Measurements from ENCODE around the gene PDS5A.
"Not testable (repeated sequence)": the region's sequence is repeated elsewhere in the genome, so short reads cannot be mapped to it uniquely, and the experiment has no call there.

Gene PDS5A

GRCh38 chr4:39977489-39978377, at the start of gene PDS5A:
Gene PDS5A, minus strand, starts transcription at chr4:39977911. Its CDS starts 1,334 bp downstream, at chr4:39976577.
- peak; percentile 94 for DNase-seq

- not testable (repeated sequence) for DNase-seq
Observed at GRCh38 chr4:40024049-40024448, 46.3 kb upstream of the PDS5A start.

GRCh38 chr4:40021116-40021515, 43.4 kb upstream of the PDS5A start:
- not testable (repeated sequence) for DNase-seq

- no peak for DNase-seq
Observed at GRCh38 chr4:40020221-40020620, 42.5 kb upstream of the PDS5A start.

- no peak for DNase-seq
Observed at GRCh38 chr4:40016007-40016406, 38.3 kb upstream of the PDS5A start.

- DNase-seq: no peak
Observed at GRCh38 chr4:40003986-40004385, 26.3 kb upstream of the PDS5A start.

GRCh38 chr4:40000711-40001110, 23.0 kb upstream of the PDS5A start:
- no peak for DNase-seq

- no peak for DNase-seq
Observed at GRCh38 chr4:39998659-39999345, 21.1 kb upstream of the PDS5A start.

GRCh38 chr4:39996811-39997210, 19.1 kb upstream of the PDS5A start:
- DNase-seq: no peak

- DNase-seq: no peak
Observed at GRCh38 chr4:39994406-39994805, 16.7 kb upstream of the PDS5A start.

- not testable (repeated sequence) for DNase-seq
Observed at GRCh38 chr4:39989381-39989780, 11.7 kb upstream of the PDS5A start.

GRCh38 chr4:39987485-39987884, 9.8 kb upstream of the PDS5A start:
- DNase-seq: no peak

GRCh38 chr4:39978904-39979303, 1.2 kb upstream of the PDS5A start:
- DNase-seq: no peak

GRCh38 chr4:39978378-39978775, 666 bp upstream of the PDS5A start:
- DNase-seq: no peak

GRCh38 chr4:39976945-39977488, 694 bp downstream of the PDS5A start:
- DNase-seq: peak; percentile 85

GRCh38 chr4:39976141-39976944, 1.4 kb downstream of the PDS5A start:
- DNase-seq: peak; percentile 82

- DNase-seq: no peak
Observed at GRCh38 chr4:39975488-39976089, 2.1 kb downstream of the PDS5A start.

GRCh38 chr4:39973052-39973451, 4.7 kb downstream of the PDS5A start:
- DNase-seq: not testable (repeated sequence)

- no peak for DNase-seq
Observed at GRCh38 chr4:39970671-39971640, 6.8 kb downstream of the PDS5A start.

- DNase-seq: no peak
Observed at GRCh38 chr4:39963656-39964055, 14.1 kb downstream of the PDS5A start.

GRCh38 chr4:39961311-39961877, 16.3 kb downstream of the PDS5A start:
- no peak for DNase-seq

Measured in activated CD8-positive, alpha-beta memory T cell treated with anti-CD3 and anti-CD28 coated beads for 24 hours (primary cell).